ENCODE results near the gene KPNA6.
"Not testable (repeated sequence)": the region's sequence is repeated elsewhere in the genome, so short reads cannot be mapped to it uniquely, and the experiment has no call there.

Gene KPNA6

GRCh38 chr1:32107742-32108661 lies at the start of gene KPNA6:
Gene KPNA6 (plus strand): TSS chr1:32108056. CDS start chr1:32108131, 75 bp downstream.
- DNase-seq = peak; percentile 95

DNA sequence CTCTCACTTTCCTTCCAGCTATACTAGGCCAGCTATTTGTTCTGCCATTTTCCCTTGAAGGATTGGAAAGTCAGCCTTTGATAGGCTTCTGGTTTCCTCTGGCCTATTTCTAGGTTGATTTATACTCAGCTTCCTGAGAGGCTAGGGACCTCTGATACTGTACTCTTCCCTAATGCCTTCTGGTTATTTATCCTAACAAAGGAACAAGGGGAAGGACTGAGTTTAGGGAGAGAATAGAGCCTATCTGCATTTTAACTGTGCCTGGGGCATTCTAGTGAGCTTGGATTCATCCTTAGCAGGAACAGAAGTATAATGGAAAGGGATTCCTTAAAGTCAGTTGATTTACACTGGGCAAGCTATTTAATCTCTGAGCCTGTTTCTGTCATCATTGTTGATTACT lies 46.9 kb upstream of the KPNA6 start:
- no peak for DNase-seq

DNA sequence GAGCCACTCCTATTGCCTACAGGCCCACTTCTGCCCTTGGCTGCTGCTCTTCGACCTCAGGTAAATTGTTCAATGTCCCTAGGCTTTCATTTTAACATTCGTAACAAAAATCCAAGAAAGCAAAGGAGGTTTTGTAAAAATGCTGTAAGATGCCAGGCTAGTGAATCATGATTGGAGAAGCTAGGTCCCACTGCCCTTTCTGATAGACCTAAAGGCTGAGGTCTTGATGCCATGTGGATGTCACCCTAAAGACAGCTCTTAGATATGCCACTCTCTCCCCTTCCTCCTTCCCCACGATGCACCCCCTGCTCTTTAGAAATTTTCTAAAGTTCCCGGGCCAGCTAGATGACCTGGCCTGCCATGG lies 45.0 kb upstream of the KPNA6 start:
- no peak for DNase-seq

- DNase-seq = no peak
These were observed 44.6 kb upstream of the KPNA6 start for GRCh38 chr1:32063261-32063681.

GRCh38 chr1:32065613-32066488 lies 42.0 kb upstream of the KPNA6 start:
- DNase-seq = not testable (repeated sequence)

GRCh38 chr1:32066489-32066873 lies 41.4 kb upstream of the KPNA6 start:
- peak; percentile 51 for DNase-seq

DNA sequence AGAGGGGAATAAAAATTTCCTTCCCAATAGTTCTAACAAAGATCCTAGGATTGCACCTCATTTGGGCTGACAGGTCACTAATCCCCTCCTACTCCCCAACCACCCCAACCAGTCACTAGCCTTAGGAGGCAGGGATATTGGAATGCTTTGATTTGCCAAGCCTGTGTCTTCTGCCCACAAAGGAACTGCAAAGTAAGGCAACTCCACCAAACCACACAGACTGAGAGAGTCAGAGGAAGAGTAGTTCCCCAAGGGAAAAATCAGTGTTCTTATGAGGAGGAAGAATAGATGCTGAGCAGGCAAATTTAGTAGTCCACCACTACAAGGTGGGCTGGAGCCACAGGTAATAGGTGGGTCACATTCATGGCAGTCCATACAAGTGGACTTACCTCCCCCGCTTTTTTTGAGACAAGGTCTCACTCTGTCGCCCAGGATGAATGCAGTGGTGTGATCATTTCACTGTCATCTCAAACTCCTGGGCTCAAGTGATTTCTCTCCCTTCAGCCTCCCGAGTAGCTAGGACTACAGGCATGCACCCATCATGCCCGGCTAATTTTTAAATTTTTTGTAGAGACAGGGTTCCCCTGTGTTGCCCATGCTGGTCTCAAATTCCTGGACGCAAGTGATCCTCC lies 38.8 kb upstream of the KPNA6 start:
- no peak for DNase-seq

DNA sequence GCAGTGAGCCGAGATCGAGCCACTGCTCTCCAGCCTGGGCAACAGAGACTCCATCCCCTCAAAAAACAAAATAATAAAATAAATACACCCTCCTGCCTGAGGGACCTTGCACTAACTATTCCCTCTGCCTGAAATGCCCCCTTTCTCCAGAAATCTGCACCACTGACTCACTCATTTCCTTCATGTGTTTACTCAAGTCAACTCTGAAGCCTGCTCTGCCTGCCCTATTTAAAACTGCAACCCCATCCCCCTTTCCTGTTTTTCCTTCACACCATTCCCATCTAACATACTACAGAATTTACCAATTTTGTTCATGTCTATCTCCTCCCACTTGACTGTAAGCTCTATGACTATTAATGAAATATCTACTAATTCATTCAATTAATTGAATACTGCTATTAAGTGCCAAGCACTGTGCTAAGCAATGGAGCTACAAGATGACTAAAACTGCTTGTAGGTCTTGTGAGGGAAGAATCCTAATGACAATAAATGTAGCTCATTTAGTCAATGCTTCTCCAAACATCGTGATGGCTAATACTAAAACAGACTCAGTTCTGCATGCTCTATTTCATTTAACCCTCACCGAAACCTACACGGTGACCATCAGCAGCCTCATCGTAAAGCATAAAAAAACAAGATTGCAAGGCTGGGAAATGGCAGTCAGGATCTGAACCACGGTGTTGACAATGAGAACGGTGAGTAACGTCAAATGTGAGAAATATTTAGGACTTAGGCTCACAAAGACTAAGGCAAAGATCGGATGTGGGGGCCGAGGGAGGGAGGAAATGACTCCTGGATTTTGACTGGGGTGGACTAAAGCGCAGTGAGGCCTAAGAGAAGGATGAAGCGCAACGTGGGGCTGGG lies 35.9 kb upstream of the KPNA6 start:
- DNase-seq = no peak

GRCh38 chr1:32072622-32073298 lies 35.1 kb upstream of the KPNA6 start, which contains the start of gene TMEM39B:
Gene TMEM39B (plus strand): TSS chr1:32072939. CDS start chr1:32073048, 109 bp downstream.
- peak; percentile 96 for DNase-seq

GRCh38 chr1:32073299-32074229 lies 34.3 kb upstream of the KPNA6 start:
- DNase-seq = no peak

DNA sequence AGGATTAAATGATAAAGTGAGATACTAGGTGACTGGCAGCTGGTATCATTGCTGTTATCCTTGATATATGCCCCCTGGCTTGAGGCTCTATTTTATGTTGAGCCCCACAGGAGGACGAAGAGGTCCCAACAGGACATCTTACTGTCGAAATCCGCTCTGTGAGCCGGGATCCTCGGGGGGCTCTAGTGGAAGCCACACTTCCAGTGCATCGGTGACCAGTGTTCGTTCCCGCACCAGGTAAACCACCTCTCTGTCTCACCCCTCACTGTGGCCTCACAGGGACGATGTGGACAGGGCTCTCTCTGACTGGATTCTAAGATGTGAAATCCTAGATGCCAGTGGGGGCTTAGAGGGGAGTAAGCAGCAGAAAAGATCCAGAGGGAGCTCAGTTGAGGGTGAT lies 33.0 kb upstream of the KPNA6 start:
- no peak for DNase-seq

DNA sequence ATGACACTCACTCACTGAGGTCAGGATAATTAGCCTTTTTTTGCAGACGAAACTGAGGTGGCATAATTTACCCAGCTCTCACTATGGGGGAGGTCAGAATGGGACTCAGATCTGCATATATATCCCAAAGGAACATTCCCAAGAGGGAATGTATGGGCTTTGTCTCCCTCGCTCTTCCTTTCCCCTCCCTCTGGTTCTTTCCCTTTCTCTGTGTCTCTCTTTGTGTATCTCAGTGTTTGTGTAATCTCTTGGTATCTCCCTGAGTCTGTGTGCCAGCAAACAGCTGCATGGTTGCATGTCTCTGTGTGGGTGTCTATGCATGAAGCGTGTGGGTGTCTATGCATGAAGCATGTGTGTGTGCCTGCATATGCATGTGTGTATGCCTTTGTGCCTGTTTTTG lies 30.4 kb upstream of the KPNA6 start:
- no peak for DNase-seq

GRCh38 chr1:32082022-32082421 lies 25.8 kb upstream of the KPNA6 start:
- no peak for DNase-seq

- DNase-seq = not testable (repeated sequence)
These were observed 21.5 kb upstream of the KPNA6 start for GRCh38 chr1:32086381-32086780.

GRCh38 chr1:32091176-32091575 lies 16.7 kb upstream of the KPNA6 start:
- no peak for DNase-seq

DNA sequence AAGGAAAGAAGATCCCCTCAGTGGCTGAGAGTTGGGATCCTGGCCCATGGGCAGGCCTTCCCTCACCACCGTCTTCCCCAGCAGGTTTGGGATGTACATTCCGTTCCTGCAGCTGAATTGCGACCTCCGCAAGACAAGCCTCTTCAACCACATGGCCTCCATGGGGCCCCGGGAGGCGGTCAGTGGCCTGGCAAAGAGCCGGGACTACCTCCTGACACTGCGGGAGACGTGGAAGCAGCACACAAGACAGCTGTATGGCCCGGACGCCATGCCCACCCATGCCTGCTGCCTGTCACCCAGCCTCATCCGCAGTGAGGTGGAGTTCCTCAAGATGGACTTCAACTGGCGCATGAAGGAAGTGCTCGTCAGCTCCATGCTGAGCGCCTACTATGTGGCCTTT lies 16.3 kb upstream of the KPNA6 start:
- no peak for DNase-seq

GRCh38 chr1:32094746-32095521 lies 12.9 kb upstream of the KPNA6 start:
- no peak for DNase-seq

DNA sequence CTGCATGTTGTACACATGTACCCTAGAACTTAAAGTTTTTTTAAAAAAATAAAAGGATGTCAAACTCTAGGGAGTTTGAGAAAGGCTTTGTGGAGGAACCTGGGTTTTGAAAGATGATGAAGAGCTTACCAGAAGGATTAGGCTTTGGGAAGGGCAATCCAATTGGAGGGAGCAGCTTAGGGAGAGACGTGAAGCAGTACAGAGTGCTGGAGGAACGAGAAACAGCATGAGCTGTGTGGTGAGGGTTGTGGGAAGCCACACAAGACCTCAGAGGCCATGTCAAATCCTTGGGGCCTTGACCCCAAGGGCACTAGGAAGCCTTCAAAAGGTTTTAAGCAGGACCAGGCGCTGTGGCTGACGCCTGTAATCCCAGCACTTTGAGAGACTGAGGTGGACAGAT lies 8.4 kb upstream of the KPNA6 start:
- DNase-seq = no peak

GRCh38 chr1:32100359-32100758 lies 7.5 kb upstream of the KPNA6 start:
- no peak for DNase-seq
